ENCODE results near the gene CD52. TPM values are rescaled to one million over a fixed set of nuclear protein-coding genes. Genes with fewer than 3 reads are reported as not detected.

Gene CD52
- total and polyA plus RNA-seq, 2 of the 13 experiments (the other 11 are each of a cell fraction or from before 2014, with no cell fraction given): 0.32 TPM; not detected in 1

DNA sequence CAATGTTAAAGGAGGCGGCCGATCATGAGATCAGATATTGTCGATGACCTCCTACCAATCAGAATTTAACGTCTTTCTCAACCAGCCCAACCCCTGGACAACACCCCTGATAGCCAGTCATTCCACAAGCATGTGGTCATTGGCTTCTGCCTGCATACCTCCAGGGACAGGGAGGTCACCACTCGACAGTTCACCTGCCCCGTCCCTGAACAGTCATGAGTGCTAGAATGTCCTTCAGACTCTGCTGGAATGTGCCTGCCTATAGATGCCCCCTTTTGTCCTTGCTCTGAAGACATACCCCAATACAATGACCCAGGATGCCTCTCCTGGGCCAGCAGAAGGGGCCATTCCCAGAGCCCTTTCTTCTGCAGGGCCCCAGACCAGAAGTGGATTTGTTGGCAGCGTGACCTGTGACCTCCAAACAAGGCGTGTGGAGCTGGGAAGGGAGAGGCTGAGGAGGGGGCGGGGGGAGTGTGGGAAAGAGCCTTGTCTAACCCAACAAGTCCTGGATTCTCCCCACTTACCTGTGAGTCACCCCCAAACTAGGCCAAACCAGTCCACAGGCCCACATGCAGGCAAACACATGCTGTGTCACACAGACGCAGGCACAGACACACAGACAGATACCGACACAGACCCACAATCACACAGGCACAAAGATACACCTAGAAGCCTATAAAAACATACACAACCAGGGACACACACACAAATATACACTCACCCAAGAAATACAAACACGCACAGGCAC lies 34.0 kb downstream of the CD52 start (continued):
- TF ChIP-seq, protein P1, sequence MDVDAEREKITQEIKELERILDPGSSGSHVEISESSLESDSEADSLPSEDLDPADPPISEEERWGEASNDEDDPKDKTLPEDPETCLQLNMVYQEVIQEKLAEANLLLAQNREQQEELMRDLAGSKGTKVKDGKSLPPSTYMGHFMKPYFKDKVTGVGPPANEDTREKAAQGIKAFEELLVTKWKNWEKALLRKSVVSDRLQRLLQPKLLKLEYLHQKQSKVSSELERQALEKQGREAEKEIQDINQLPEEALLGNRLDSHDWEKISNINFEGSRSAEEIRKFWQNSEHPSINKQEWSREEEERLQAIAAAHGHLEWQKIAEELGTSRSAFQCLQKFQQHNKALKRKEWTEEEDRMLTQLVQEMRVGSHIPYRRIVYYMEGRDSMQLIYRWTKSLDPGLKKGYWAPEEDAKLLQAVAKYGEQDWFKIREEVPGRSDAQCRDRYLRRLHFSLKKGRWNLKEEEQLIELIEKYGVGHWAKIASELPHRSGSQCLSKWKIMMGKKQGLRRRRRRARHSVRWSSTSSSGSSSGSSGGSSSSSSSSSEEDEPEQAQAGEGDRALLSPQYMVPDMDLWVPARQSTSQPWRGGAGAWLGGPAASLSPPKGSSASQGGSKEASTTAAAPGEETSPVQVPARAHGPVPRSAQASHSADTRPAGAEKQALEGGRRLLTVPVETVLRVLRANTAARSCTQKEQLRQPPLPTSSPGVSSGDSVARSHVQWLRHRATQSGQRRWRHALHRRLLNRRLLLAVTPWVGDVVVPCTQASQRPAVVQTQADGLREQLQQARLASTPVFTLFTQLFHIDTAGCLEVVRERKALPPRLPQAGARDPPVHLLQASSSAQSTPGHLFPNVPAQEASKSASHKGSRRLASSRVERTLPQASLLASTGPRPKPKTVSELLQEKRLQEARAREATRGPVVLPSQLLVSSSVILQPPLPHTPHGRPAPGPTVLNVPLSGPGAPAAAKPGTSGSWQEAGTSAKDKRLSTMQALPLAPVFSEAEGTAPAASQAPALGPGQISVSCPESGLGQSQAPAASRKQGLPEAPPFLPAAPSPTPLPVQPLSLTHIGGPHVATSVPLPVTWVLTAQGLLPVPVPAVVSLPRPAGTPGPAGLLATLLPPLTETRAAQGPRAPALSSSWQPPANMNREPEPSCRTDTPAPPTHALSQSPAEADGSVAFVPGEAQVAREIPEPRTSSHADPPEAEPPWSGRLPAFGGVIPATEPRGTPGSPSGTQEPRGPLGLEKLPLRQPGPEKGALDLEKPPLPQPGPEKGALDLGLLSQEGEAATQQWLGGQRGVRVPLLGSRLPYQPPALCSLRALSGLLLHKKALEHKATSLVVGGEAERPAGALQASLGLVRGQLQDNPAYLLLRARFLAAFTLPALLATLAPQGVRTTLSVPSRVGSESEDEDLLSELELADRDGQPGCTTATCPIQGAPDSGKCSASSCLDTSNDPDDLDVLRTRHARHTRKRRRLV (CRISPR knock-in tag; IDR thresholded peaks at IDR 0.05): no peak
- peak; percentile 30; the same call in 1 of the 2 replicates for TF ChIP-seq FOXP1 (IDR thresholded peaks at IDR 0.05)
- TF ChIP-seq FOXP1 (CRISPR knock-in tag; IDR thresholded peaks at IDR 0.05): peak; percentile 50; the same call in 1 of the 2 replicates
- no peak for TF ChIP-seq SYNCRIP (IDR thresholded peaks at IDR 0.05; ENCODE audit: insufficient read depth, low read depth, low read length)
- TF ChIP-seq BRD4 (CRISPR knock-in tag; IDR thresholded peaks at IDR 0.05): no peak; the same call in 1 of the 2 replicates
- 0 out of 2 replicates have a peak, but pooled peaks have one; percentile 12 for TF ChIP-seq ZSCAN22 (CRISPR knock-in tag; IDR thresholded peaks at IDR 0.05)
- TF ChIP-seq ZNF777 (CRISPR knock-in tag; IDR thresholded peaks at IDR 0.05): no peak
- TF ChIP-seq ZNF616 (CRISPR knock-in tag; IDR thresholded peaks at IDR 0.05; ENCODE audit: low read depth): peak; percentile 32; the same call in 1 of the 2 replicates
- TF ChIP-seq ELF4 (CRISPR knock-in tag; IDR thresholded peaks at IDR 0.05; ENCODE audit: borderline replicate concordance): no peak
- TF ChIP-seq ZNF644 (CRISPR knock-in tag; IDR thresholded peaks at IDR 0.05; ENCODE audit: low read depth): no peak
- no peak for TF ChIP-seq ZNF530 (CRISPR knock-in tag; IDR thresholded peaks at IDR 0.05; ENCODE audit: low read depth)
- peak; percentile 69; the same call in 1 of the 2 replicates for TF ChIP-seq ZNF614 (CRISPR knock-in tag; IDR thresholded peaks at IDR 0.05; ENCODE audit: borderline replicate concordance)
- peak; percentile 1; the same call in 1 of the 2 replicates for TF ChIP-seq ZC3H4 (CRISPR knock-in tag; IDR thresholded peaks at IDR 0.05; ENCODE audit: borderline replicate concordance)
- TF ChIP-seq ZFP36L1 (CRISPR knock-in tag; IDR thresholded peaks at IDR 0.05): no peak; the same call in 1 of the 2 replicates

Measured in HepG2 (cell line).